SK-N-SH treated with all-trans-retinoic acid at 6 μM for 48 hours (cell line): Measurements from ENCODE around the gene NFIA.

ENCODE experiments used
- OSR1 ChIP-seq: fragments of 250-450 bp; sonication (Bioruptor Pico); IDR thresholded peaks from 2 replicates; pipeline ENCODE4 v1.8.0; 2022; ENCODE audit warnings: moderate library complexity, mild to moderate bottlenecking, inconsistent platforms
- RARB ChIP-seq: fragments of 250-450 bp; sonication (Bioruptor Pico); IDR thresholded peaks from 2 replicates; pipeline ENCODE4 v1.8.0; 2021; ENCODE audit warnings: mild to moderate bottlenecking, moderate library complexity

- TF ChIP-seq RARB (CRISPR knock-in tag) (no peak), OSR1 (CRISPR knock-in tag) (no peak)
These were observed 118.7 kb downstream of the NFIA start for GRCh38 chr1:61201035-61201434.
